Measurements from ENCODE around the gene JARID2.

The JARID2 gene

GRCh38 chr6:15246666-15247499 lies 1.0 kb downstream of the JARID2 start:
- TF ChIP-seq PAX5 (IDR thresholded peaks at IDR 0.05; ENCODE audit: insufficient read depth, low read length, severe bottlenecking) (no peak), POU2F2 (IDR thresholded peaks at IDR 0.05; ENCODE audit: low read depth, low read length) (peak; percentile 42; the same call in 1 of the 2 replicates)
- DNase-seq (ENCODE audit: insufficient read length, low spot score) (no peak), FAIRE-seq (no peak)

- DNase-seq (ENCODE audit: insufficient read length, low spot score) (no peak), FAIRE-seq (peak; percentile 54)
These were observed 1.9 kb downstream of the JARID2 start for GRCh38 chr6:15247500-15248450.

GRCh38 chr6:15248451-15249370 lies 2.8 kb downstream of the JARID2 start:
- DNase-seq (ENCODE audit: insufficient read length, low spot score) (peak; percentile 80), FAIRE-seq (peak; percentile 87)
- TF ChIP-seq POLR2AphosphoS5 (IDR thresholded peaks at IDR 0.05; ENCODE audit: low read depth, low read length) (no peak), SPI1 (IDR thresholded peaks at IDR 0.05; ENCODE audit: low read depth, low read length) (peak; percentile 45; the same call in 1 of the 2 replicates), TAF1 (IDR thresholded peaks at IDR 0.05; ENCODE audit: low read depth, low read length) (0 out of 2 replicates have a peak, but pooled peaks have one; percentile 29)

More at GRCh38 chr6:15247500-15248450, 1.9 kb downstream of the JARID2 start:
- no peak; the same call in 1 of the 2 replicates for TF ChIP-seq POLR2A (IDR thresholded peaks at IDR 0.05; ENCODE audit: low read depth, low read length)
- no peak for TF ChIP-seq PAX5 (IDR thresholded peaks at IDR 0.05; ENCODE audit: insufficient read depth, low read length, severe bottlenecking)
- 0 out of 2 replicates have a peak, but pooled peaks have one; percentile 35 for TF ChIP-seq POLR2AphosphoS5 (IDR thresholded peaks at IDR 0.05; ENCODE audit: low read depth, low read length)
- no peak for TF ChIP-seq SPI1 (IDR thresholded peaks at IDR 0.05; ENCODE audit: low read depth, low read length)
- peak; percentile 39; the same call in 1 of the 2 replicates for TF ChIP-seq POU2F2 (IDR thresholded peaks at IDR 0.05; ENCODE audit: low read depth, low read length)
- TF ChIP-seq TAF1 (IDR thresholded peaks at IDR 0.05; ENCODE audit: low read depth, low read length) = peak; percentile 69; the same call in 1 of the 2 replicates

- FAIRE-seq (no peak), DNase-seq (ENCODE audit: insufficient read length, low spot score) (no peak)
- TF ChIP-seq POU2F2 (IDR thresholded peaks at IDR 0.05; ENCODE audit: low read depth, low read length) = no peak
- TF ChIP-seq POLR2AphosphoS5 (IDR thresholded peaks at IDR 0.05; ENCODE audit: low read depth, low read length) = no peak
- no peak for TF ChIP-seq TAF1 (IDR thresholded peaks at IDR 0.05; ENCODE audit: low read depth, low read length)
- no peak for TF ChIP-seq POLR2A (IDR thresholded peaks at IDR 0.05; ENCODE audit: low read depth, low read length)
- no peak for TF ChIP-seq PAX5 (IDR thresholded peaks at IDR 0.05; ENCODE audit: insufficient read depth, low read length, severe bottlenecking)
- TF ChIP-seq SPI1 (IDR thresholded peaks at IDR 0.05; ENCODE audit: low read depth, low read length) = no peak
These were observed 3.6 kb downstream of the JARID2 start for GRCh38 chr6:15249371-15250019.

- FAIRE-seq (no peak), DNase-seq (ENCODE audit: insufficient read length, low spot score) (no peak)
- TF ChIP-seq POLR2AphosphoS5 (IDR thresholded peaks at IDR 0.05; ENCODE audit: low read depth, low read length) (no peak), PAX5 (IDR thresholded peaks at IDR 0.05; ENCODE audit: insufficient read depth, low read length, severe bottlenecking) (no peak), POLR2A (IDR thresholded peaks at IDR 0.05; ENCODE audit: low read depth, low read length) (no peak), TAF1 (IDR thresholded peaks at IDR 0.05; ENCODE audit: low read depth, low read length) (no peak), SPI1 (IDR thresholded peaks at IDR 0.05; ENCODE audit: low read depth, low read length) (no peak), POU2F2 (IDR thresholded peaks at IDR 0.05; ENCODE audit: low read depth, low read length) (no peak)
These were observed 4.6 kb downstream of the JARID2 start for GRCh38 chr6:15250187-15251168.

- FAIRE-seq = no peak
- no peak for DNase-seq (ENCODE audit: insufficient read length, low spot score)
These were observed 6.3 kb downstream of the JARID2 start for GRCh38 chr6:15252195-15252594.

GRCh38 chr6:15253203-15254022 lies 7.5 kb downstream of the JARID2 start:
- FAIRE-seq (peak; percentile 52), DNase-seq (ENCODE audit: insufficient read length, low spot score) (no peak)
- TF ChIP-seq SPI1 (IDR thresholded peaks at IDR 0.05; ENCODE audit: low read depth, low read length) (peak; percentile 60), POLR2AphosphoS5 (IDR thresholded peaks at IDR 0.05; ENCODE audit: low read depth, low read length) (no peak)

More at GRCh38 chr6:15252195-15252594, 6.3 kb downstream of the JARID2 start:
- no peak for TF ChIP-seq POLR2AphosphoS5 (IDR thresholded peaks at IDR 0.05; ENCODE audit: low read depth, low read length)
- TF ChIP-seq PAX5 (IDR thresholded peaks at IDR 0.05; ENCODE audit: insufficient read depth, low read length, severe bottlenecking) = no peak
- TF ChIP-seq SPI1 (IDR thresholded peaks at IDR 0.05; ENCODE audit: low read depth, low read length) = no peak
- TF ChIP-seq POLR2A (IDR thresholded peaks at IDR 0.05; ENCODE audit: low read depth, low read length) = no peak
- TF ChIP-seq POU2F2 (IDR thresholded peaks at IDR 0.05; ENCODE audit: low read depth, low read length) = no peak
- no peak for TF ChIP-seq TAF1 (IDR thresholded peaks at IDR 0.05; ENCODE audit: low read depth, low read length)
